Heart left ventricle (tissue), 13 donors: ENCODE measurements around the gene HOMER1.

ENCODE experiments used
- POLR2A ChIP-seq, 2 donors: fragments of 450-650 bp; IDR thresholded peaks; one replicate each; pipeline ENCODE4 v1.6.1; 2017; ENCODE audit warnings: antibody characterized with exemption in 2 of 2, mild to moderate bottlenecking in 2 of 2, moderate library complexity in 2 of 2
- TF ChIP-seq, protein P1 (sequence below), 12 donors: fragments of 200-600 bp; sonication (generic) in 4 of 12; IDR thresholded peaks; one replicate each; pipeline versions ENCODE4 v1.5.0 to v1.8.0; 2018 to 2022; ENCODE audit warnings: antibody characterized with exemption in 12 of 12, mild to moderate bottlenecking in 5 of 12
- donor health status: ischemic (EF 13 %, LVEDD 7.1; RV severe dilation, severe dysfunction).
- donor health status: DM: no; HTN: yes; CAD: no.
- donor health status: DM: no; HTN: no; CAD: no.
- donor health status: ischemic (EF 25% LVEDD 6.9; RV normal size, moderate dysfunction).
- donor health status: ischemic (EF 25% LVEDD 5.7; RV mildly dilated, moderate dysfunction).
- donor health status: ischemic (EF 35%, LVEDD 5.7; RV mildly dilated, moderate dysfunction).
- donor health status: nonischemic (EF 11% LVEDD 7.7; RV severe dilation, severe dysfunction).
- donor health status: DM: yes; HTN: yes; CAD: no.
- donor health status: PGD.
- donor health status: ischemic (EF 29% LVEDD 5.4; RV normal size, mild dysfunction).
- donor health status: nonischemic (EF 23%, LVEDD 6.1; RV moderate dilation, normal function).

DNA sequence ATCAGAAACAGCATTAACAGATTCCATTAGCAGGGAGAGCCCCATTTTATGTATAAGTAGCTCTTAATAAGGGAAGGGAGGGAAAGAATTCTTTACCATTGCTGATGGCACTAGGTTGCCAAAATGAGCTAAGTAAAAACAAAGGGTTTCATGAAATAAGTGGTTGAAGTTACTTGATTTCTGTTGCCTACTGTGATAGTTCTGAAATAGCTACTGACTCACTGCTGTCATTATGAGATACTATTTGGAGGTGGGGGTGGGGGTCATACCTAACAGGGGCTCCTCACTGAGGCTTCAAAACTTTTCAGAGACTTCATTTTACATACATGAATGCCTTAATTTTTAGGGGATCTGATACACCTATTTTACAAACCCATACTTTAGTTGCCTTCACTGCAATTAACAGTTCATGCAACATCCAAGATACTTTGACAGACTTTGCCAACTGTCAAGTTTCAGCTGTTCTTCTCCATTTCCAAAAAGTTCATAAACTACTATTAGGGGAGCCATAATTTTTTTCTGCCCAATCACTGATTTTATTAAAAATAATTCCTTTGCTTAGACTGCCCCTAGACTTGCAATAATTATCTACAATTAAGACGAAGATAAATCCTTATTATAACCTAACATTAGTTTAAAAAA lies 4.6 kb downstream of the HOMER1 start:
- TF ChIP-seq, protein P1, sequence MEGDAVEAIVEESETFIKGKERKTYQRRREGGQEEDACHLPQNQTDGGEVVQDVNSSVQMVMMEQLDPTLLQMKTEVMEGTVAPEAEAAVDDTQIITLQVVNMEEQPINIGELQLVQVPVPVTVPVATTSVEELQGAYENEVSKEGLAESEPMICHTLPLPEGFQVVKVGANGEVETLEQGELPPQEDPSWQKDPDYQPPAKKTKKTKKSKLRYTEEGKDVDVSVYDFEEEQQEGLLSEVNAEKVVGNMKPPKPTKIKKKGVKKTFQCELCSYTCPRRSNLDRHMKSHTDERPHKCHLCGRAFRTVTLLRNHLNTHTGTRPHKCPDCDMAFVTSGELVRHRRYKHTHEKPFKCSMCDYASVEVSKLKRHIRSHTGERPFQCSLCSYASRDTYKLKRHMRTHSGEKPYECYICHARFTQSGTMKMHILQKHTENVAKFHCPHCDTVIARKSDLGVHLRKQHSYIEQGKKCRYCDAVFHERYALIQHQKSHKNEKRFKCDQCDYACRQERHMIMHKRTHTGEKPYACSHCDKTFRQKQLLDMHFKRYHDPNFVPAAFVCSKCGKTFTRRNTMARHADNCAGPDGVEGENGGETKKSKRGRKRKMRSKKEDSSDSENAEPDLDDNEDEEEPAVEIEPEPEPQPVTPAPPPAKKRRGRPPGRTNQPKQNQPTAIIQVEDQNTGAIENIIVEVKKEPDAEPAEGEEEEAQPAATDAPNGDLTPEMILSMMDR (IDR thresholded peaks at IDR 0.05): no peak
- no peak for TF ChIP-seq POLR2A (IDR thresholded peaks at IDR 0.05)
